LNCAP (cell line): ENCODE results near the gene SIGLEC8.

Source experiments
- CTCF ChIP-seq: fragments of 450-650 bp; IDR thresholded peaks from 2 replicates; pipeline ENCODE4 v1.5.1; 2017; ENCODE audit warnings: mild to moderate bottlenecking

The SIGLEC8 gene

DNA sequence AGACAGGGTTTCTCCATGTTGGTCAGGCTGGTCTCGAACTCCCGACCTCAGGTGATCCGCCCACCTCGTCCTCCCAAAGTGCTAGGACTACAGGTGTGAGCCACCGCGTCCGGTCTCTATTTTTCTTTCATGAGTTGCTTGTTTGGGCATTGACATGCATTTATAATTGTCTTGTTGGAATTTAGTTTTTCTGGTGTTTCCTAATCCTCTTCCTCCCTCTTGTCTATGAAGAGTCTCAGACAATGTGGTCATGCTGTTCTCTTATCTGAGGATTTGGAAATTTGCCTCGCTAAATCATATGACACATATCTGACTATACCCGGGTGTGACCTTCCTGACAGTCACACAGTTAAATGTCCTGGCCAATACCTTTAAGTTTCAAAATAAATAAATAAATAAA is 12.7 kb upstream of the SIGLEC8 start:
- no peak for TF ChIP-seq CTCF

GRCh38 chr19:51469629-51470028 is 11.4 kb upstream of the SIGLEC8 start:
- no peak for TF ChIP-seq CTCF

- TF ChIP-seq CTCF, result no peak
These were observed 10.9 kb upstream of the SIGLEC8 start for GRCh38 chr19:51469162-51469561.

DNA sequence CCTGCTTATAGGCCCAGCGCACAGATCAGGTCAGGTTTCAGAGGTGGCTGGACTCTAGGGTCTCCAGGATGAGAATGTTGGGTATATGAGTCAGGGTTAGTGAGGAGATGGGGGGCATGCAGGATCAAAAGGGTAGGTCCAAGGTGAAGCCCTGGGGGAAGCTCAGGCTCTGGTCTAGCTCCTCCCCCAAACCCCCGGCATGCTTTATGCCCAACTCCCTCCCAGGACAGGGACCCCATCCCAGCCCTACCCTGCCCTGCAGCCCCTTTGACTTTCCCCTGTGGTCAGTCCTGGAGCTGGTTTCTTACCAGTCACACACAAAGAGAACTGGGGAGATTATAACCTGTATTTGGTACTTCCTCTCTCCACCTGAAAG is 10.3 kb upstream of the SIGLEC8 start:
- no peak for TF ChIP-seq CTCF

DNA sequence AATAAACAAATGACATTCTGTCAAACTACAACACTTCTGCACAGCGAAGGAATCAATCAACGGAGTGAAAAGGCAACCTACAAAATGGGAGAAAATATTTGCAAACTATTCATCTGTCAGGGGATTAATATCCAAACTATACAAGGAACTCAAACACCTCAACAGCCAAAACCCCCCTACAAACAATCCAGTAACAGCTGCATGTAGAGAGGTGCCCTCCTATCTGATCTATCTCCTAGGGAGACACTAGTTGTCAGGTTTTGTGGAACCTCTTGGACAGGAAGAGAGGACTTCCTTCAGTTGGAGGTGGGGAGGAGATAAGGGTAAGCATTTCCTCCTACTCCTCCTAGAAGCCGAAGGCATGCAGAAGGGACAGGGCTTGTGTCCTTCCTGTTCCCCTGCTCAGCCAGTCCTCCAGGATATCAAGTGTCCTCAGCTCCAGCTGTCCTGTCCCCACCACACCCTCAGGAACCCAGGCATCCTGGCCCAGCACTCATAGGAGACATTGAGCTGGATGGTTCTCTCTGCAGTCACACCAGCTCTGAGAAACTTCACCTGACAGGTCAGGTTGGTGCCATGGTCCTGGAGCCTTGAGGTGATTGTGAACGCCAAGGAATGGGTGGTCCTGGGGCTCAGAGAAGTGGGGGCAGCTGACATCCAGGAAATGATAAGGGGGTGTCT is 9.8 kb upstream of the SIGLEC8 start:
- no peak for TF ChIP-seq CTCF

DNA sequence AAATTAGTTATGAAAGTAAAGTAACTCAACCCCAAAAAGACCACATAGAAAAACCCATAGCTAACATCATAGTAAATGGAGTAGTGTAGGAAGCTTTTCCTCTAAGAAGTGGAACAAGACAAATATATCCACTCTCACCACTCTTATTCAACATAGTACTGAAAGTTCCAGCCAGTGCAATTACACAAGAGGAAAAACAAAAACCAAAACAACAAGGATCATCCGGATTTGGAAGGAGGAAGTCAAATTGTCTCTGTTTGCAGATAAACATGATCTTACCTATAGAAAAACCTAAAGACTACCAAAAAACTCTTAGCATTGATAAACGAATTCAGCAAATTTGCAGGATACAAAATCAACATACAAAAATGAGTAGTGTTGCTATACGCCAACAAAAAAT is 8.5 kb upstream of the SIGLEC8 start:
- no peak for TF ChIP-seq CTCF

GRCh38 chr19:51462681-51463080 is 4.4 kb upstream of the SIGLEC8 start:
- TF ChIP-seq CTCF, result no peak

DNA sequence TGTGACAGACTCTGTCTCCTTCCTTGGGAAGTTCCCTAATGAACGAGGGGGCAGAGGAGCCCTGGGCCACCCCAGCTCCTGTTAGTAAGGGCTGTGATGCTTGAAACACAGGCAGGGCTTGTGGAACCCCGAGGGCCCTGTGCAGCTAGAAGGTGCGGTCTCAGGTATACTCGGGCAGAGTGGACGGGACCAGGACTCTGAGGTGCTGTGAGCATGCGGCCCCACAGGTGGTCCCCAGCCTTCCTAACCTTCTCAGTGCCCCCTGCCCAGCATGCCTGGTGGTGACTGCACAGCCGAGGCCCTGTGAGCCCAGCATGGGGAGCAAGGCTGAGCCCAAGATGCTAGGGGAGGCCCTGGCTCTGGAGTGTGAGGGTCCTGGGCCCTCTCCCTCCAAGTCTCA is 4.0 kb upstream of the SIGLEC8 start:
- TF ChIP-seq CTCF, result no peak
